ENCODE results near the gene CAD. TPM values are rescaled to one million over a fixed set of nuclear protein-coding genes. Genes with fewer than 3 reads are reported as not detected.
"Not testable (repeated sequence)": the region's sequence is repeated elsewhere in the genome, so short reads cannot be mapped to it uniquely, and the experiment has no call there.

The CAD gene
- 29.7 and 38.0 TPM in 2 replicates for total RNA-seq (2012; rRNA removed)

DNA sequence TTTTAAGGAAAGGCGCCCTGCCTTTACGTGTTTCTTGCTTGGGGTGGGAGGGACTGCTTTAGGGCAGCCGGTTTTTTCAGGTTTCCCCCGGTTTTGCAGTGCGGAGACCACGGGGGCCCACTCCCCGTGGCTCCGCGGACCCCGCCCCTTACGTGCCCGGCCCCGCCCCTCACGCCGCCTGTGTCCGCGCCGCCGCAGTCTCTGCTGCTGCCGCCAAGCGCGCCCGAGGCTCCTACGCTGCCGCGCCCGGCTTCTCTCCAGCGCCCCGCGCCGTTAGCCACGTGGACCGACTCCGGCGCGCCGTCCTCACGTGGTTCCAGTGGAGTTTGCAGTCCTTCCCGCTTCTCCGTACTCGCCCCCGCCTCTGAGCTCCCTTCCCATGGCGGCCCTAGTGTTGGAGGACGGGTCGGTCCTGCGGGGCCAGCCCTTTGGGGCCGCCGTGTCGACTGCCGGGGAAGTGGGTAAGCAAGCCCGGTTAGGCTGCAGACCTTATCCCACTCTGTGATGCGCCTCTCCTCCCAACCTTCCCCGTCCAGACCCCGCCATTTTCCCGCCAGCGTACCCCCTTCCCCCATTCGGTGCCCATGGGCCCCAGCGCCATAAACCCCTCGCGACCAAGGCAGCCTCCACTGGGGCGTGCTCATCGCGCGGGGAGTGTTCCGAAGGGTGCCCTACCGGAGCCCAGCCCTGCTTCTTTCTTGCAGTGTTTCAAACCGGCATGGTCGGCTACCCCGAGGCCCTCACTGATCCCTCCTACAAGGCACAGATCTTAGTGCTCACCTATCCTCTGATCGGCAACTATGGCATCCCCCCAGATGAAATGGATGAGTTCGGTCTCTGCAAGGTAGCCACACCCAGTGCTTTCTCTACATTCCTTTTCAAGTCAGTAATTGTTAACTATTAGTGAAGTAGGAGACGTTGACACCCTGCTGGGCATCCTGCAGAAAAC is at the start of gene CAD:
Gene CAD (plus strand): TSS at position 197 of the 949 bp plus-strand sequence. CDS start 183 bp downstream, at position 380.
- peaks cover 37% of the 10 kb centered on the region for H3K36me3 ChIP-seq (ENCODE audit: insufficient read depth, low read length)
- H3K9me3 ChIP-seq (replicated peaks; ENCODE audit: low read length): no peaks in the 10 kb centered on the region
- H3K4me3 ChIP-seq (ENCODE audit: low read length): peak within 1 kb of the TSS; percentile 99
- H3K4me1 ChIP-seq (ENCODE audit: control insufficient read depth, insufficient read depth, low read length): peaks cover 20% of the 10 kb centered on the region
- peak within 1 kb of the TSS; percentile 94 for H3K9ac ChIP-seq (ENCODE audit: low read depth, low read length)
- H3K4me2 ChIP-seq (ENCODE audit: low read length): peak within 1 kb of the TSS; percentile 99
- H3K27me3 ChIP-seq (ENCODE audit: control insufficient read depth, insufficient read depth, low read length): no peaks in the 10 kb centered on the region

DNA sequence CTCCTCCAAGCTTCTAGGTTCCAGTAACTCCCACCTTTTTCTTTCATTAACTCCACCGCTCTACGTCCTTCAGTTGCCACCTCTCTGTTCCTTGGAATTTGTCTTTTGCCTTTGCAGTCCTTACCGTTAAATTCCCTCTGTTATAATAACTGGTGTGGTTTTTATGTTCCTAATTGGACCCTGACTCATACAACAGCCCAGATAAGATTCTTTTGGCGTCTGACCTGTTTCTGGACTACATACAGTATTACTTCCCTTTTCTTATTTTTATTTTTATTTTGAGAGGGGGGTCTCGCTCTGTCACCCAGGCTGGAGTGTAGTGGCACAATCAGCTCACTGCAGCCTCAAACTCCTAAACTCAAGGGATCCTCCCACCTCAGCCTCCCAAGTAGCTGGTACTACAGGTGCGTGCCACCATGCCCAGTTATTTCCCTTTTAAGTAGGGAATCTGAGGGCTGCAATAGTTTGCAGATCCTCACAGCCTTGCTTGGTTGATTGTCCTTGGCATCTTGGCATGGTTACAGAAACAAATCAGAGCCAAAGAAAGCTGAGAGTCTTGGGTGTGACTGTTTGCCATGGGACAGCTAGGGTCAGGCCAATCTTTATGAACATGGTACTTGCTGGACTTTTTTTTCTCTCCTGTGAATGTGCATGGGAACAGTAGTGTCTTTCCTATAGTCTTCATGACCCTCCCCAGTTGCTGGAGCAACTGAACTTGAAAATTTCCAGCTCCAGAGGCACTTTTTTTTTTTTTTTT is 46.4 kb upstream of the CAD start:
- H3K27me3 ChIP-seq (ENCODE audit: control insufficient read depth, insufficient read depth, low read length): peaks cover 61% of the 10 kb centered on the region
- H3K4me1 ChIP-seq (ENCODE audit: control insufficient read depth, insufficient read depth, low read length): no peaks in the 10 kb centered on the region
- no peaks in the 10 kb centered on the region for H3K9me3 ChIP-seq (replicated peaks; ENCODE audit: low read length)
- H3K9ac ChIP-seq (ENCODE audit: low read depth, low read length): no peak overlapping the region
- no peak overlapping the region for H3K4me3 ChIP-seq (ENCODE audit: low read length)
- H3K4me2 ChIP-seq (ENCODE audit: low read length): no peak overlapping the region
- no peaks in the 10 kb centered on the region for H3K36me3 ChIP-seq (ENCODE audit: insufficient read depth, low read length)

DNA sequence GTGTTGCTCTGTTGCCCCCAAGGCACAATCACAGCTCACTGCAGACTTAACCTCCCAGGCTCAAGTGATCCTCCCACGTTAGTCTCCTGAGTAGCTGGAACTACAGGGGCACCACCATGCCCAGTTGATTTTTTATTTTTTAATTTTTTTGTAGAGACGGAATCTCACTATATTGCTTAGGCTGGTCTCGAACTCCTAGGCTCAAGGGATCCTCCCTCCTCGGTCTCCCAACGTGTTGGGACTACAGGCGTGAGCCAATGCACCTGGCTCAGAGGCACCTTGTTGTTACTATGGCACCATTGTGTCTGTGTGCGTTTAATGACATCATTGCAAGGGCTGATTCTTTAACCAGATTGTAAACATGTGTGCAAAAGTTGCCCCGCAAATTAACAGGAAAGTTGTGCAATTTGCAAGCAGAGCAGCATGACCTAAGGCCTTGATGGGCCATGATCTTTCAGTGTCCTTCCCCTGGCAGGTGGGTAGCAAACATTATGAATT is 45.8 kb upstream of the CAD start:
- no peaks in the 10 kb centered on the region for H3K4me1 ChIP-seq (ENCODE audit: control insufficient read depth, insufficient read depth, low read length)
- H3K36me3 ChIP-seq (ENCODE audit: insufficient read depth, low read length): no peaks in the 10 kb centered on the region
- no peaks in the 10 kb centered on the region for H3K9me3 ChIP-seq (replicated peaks; ENCODE audit: low read length)
- no peak overlapping the region for H3K9ac ChIP-seq (ENCODE audit: low read depth, low read length)
- H3K27me3 ChIP-seq (ENCODE audit: control insufficient read depth, insufficient read depth, low read length): peaks cover 66% of the 10 kb centered on the region
- no peak overlapping the region for H3K4me2 ChIP-seq (ENCODE audit: low read length)
- H3K4me3 ChIP-seq (ENCODE audit: low read length): no peak overlapping the region

DNA sequence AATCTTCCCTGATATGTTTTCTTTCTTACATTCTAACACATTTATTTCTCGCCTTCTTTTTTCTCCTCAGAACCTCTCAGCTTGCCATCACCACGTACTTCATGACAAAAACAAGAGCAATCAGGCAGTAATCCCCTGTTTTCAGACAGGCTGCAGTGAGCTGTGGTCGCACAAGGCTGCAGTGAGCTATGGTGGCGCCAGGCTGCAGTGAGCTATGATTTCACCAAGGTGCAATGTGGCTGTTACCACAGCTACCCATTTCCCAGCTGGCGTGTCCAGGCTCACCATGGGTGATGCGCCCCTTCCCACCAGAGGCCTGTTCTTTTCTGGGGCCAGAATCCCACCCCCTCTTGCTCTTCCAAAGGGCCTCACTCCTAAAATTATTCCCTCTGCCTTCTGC is 42.5 kb upstream of the CAD start:
- Histone ChIP-seq H3K4me1 (ENCODE audit: control insufficient read depth, insufficient read depth, low read length) (peaks cover under 1% of the 10 kb centered on the region), H3K9ac (ENCODE audit: low read depth, low read length) (no peak overlapping the region), H3K27me3 (ENCODE audit: control insufficient read depth, insufficient read depth, low read length) (peaks cover 65% of the 10 kb centered on the region), H3K4me2 (ENCODE audit: low read length) (no peak overlapping the region), H3K36me3 (ENCODE audit: insufficient read depth, low read length) (no peaks in the 10 kb centered on the region), H3K4me3 (ENCODE audit: low read length) (no peak overlapping the region), H3K9me3 (replicated peaks; ENCODE audit: low read length) (no peaks in the 10 kb centered on the region)

DNA sequence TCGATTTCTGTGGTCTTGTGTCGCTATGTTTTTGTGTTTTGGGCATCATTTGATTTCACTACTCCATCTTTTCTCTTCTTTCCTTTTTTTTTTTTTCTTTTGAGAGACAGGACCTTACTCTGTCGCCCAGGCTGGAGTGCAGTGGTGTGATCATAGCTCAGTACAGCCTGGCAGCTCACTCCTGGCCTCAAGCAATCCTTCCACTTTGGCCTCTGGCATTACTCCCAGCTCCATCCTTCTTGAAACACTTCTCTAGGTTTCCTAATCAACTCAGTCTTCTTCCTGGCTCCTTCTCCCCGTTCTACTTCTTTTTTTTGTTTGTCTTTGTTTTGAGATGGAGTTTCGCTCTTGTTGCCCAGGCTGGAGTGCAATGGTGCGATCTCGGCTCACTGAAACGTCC is 41.8 kb upstream of the CAD start:
- Histone ChIP-seq H3K27me3 (ENCODE audit: control insufficient read depth, insufficient read depth, low read length) (peaks cover 62% of the 10 kb centered on the region), H3K36me3 (ENCODE audit: insufficient read depth, low read length) (no peaks in the 10 kb centered on the region), H3K9ac (ENCODE audit: low read depth, low read length) (no peak overlapping the region), H3K4me1 (ENCODE audit: control insufficient read depth, insufficient read depth, low read length) (peaks cover 7% of the 10 kb centered on the region), H3K4me2 (ENCODE audit: low read length) (no peak overlapping the region), H3K9me3 (replicated peaks; ENCODE audit: low read length) (no peaks in the 10 kb centered on the region), H3K4me3 (ENCODE audit: low read length) (no peak overlapping the region)

DNA sequence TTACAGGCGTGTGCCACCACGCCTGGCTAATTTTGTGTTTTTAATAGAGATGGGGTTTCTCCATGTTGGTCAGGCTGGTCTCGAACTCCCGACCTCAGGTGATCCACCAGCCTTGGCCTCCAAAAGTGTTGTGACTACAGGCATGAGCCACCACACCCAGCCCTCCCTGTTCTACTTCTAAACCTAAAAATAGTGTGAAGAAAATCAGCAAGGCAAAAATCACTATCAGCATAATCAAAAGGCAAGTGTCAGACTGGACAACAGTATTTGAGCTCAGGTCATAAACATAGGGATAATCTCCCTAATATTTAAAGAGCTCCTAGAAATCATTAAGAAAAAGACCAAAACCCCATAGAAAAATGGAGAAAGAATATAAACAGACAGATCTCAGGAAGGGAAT is 41.4 kb upstream of the CAD start:
- not testable (repeated sequence) for H3K9me3 ChIP-seq (replicated peaks; ENCODE audit: low read length); H3K4me3 ChIP-seq (ENCODE audit: low read length); H3K4me2 ChIP-seq (ENCODE audit: low read length); H3K36me3 ChIP-seq (ENCODE audit: insufficient read depth, low read length); H3K9ac ChIP-seq (ENCODE audit: low read depth, low read length)
- Histone ChIP-seq H3K27me3 (ENCODE audit: control insufficient read depth, insufficient read depth, low read length) (peaks cover 57% of the 10 kb centered on the region), H3K4me1 (ENCODE audit: control insufficient read depth, insufficient read depth, low read length) (peaks cover 11% of the 10 kb centered on the region)

DNA sequence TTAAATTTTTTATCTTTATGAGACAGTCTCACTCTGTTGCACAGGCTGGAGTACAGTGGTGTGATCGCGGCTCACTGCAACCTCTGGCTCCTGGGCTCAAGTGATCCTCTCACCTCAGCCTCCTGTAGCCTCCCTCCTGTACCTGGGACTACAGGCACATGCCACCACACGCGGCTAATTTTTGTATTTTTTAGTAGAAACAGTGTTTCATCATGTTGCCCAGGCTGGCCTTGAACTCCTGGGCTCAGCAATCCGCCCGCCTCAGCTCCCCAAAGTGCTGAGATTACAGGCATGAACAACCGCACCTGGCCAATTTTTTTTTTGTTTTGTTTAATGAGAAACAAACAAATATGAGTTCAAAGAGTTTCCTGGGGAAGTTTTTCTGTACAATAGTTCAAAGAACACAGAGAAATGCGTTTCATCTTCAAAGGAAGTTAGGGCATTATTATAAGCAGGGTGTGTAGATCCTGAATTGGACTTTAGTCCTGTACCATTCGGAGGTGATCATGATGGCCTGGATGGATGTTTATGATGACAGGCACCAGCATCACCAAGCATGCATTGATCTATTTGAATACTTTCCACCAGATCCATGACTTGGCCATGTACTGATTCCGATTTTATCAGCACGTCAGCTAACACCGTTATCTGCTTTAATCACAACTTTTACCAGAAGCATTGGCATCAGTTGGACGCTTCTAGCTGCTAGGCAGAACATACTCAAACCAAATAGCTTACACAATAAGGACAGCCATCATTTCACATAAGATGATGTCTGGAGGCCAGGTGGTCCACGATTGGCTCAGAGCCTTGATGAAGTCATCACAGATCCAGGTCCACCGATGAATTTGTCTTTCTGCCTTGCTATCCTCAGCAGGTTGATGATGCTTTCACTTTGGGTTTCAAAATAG is 39.5 kb upstream of the CAD start:
- H3K36me3 ChIP-seq (ENCODE audit: insufficient read depth, low read length): no peaks in the 10 kb centered on the region
- H3K9ac ChIP-seq (ENCODE audit: low read depth, low read length): no peak overlapping the region
- peaks cover 44% of the 10 kb centered on the region for H3K27me3 ChIP-seq (ENCODE audit: control insufficient read depth, insufficient read depth, low read length)
- peaks cover 25% of the 10 kb centered on the region for H3K4me1 ChIP-seq (ENCODE audit: control insufficient read depth, insufficient read depth, low read length)
- no peak overlapping the region for H3K4me3 ChIP-seq (ENCODE audit: low read length)
- no peaks in the 10 kb centered on the region for H3K9me3 ChIP-seq (replicated peaks; ENCODE audit: low read length)
- no peak overlapping the region for H3K4me2 ChIP-seq (ENCODE audit: low read length)

DNA sequence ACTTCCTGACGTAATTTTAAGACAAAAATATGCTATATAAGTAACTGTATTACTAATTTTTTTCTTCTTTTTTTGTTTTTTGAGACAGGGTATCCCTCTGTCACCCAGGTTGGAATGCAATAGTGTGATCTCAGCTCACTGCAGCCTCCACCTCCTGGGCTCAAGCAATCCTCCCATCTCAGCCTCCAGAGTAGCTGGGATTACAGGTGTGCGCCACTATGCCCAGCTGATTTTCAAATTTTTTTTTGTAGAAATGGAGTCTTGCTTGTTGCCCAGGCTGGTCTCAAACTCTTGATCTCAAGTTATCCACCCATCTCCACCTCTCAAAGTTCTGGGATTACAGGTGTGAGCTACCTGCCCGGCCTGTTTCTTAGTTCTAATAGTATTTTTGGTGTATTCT is 38.7 kb upstream of the CAD start:
- Histone ChIP-seq H3K4me1 (ENCODE audit: control insufficient read depth, insufficient read depth, low read length) (peaks cover 25% of the 10 kb centered on the region), H3K27me3 (ENCODE audit: control insufficient read depth, insufficient read depth, low read length) (peaks cover 36% of the 10 kb centered on the region), H3K9me3 (replicated peaks; ENCODE audit: low read length) (no peaks in the 10 kb centered on the region), H3K36me3 (ENCODE audit: insufficient read depth, low read length) (no peaks in the 10 kb centered on the region), H3K4me3 (ENCODE audit: low read length) (no peak overlapping the region), H3K9ac (ENCODE audit: low read depth, low read length) (no peak overlapping the region), H3K4me2 (ENCODE audit: low read length) (no peak overlapping the region)

DNA sequence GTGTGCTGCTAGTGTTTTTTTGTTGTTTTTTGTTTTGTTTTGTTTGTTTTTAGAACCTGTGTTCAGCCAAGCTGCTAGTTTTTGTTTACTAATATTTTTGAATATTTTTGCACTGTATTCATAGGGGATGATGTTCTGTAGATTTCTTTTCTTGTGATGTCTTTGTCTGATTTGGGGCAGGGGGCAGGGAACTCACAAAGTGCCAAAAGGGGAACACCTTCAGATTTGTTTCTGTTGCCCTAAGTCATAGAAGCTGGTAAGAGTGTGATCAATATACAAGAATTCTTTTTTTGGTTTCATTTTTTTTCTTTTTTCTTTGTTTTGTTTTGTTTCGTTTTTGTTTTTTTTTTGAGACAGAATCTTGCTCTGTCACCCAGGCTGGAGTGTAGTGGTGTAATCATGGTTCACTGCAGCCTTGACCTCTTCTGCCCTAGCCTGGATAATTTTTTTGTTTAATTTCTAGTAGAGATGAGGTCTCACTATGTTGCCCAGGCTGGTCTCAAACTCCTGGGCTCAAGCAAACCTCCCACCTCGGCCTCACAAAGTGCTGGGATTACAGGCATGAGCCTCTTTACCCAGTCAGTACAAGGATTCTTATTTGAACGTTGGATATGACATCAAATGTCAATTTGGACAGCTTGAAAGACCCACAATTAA is 37.7 kb upstream of the CAD start:
- no peaks in the 10 kb centered on the region for H3K9me3 ChIP-seq (replicated peaks; ENCODE audit: low read length)
- no peaks in the 10 kb centered on the region for H3K36me3 ChIP-seq (ENCODE audit: insufficient read depth, low read length)
- peaks cover 25% of the 10 kb centered on the region for H3K4me1 ChIP-seq (ENCODE audit: control insufficient read depth, insufficient read depth, low read length)
- H3K4me2 ChIP-seq (ENCODE audit: low read length): no peak overlapping the region
- H3K4me3 ChIP-seq (ENCODE audit: low read length): no peak overlapping the region
- H3K27me3 ChIP-seq (ENCODE audit: control insufficient read depth, insufficient read depth, low read length): peaks cover 26% of the 10 kb centered on the region
- H3K9ac ChIP-seq (ENCODE audit: low read depth, low read length): no peak overlapping the region

DNA sequence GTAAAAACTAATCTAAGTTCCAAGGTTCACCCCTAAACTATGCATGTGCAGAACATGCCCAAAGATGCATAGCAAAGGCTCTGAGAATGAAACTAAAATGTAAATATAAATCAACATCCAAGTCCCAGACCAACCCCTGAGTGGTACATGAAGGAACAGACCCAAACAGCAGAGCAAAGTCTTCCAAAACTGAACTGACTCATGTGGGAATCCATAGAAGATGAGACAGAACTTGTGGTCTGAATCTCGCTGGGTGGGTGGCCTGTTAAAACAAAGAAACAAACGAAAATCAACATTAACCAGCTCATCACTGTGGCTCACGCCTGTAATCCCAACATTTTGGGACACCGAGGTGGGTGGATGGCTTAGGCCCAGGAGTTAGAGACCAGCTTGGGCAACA is 34.8 kb upstream of the CAD start:
- H3K27me3 ChIP-seq (ENCODE audit: control insufficient read depth, insufficient read depth, low read length): peaks cover 6% of the 10 kb centered on the region
- no peak overlapping the region for H3K4me2 ChIP-seq (ENCODE audit: low read length)
- peaks cover 39% of the 10 kb centered on the region for H3K4me1 ChIP-seq (ENCODE audit: control insufficient read depth, insufficient read depth, low read length)
- H3K4me3 ChIP-seq (ENCODE audit: low read length): no peak overlapping the region
- H3K9me3 ChIP-seq (replicated peaks; ENCODE audit: low read length): no peaks in the 10 kb centered on the region
- H3K9ac ChIP-seq (ENCODE audit: low read depth, low read length): no peak overlapping the region
- no peaks in the 10 kb centered on the region for H3K36me3 ChIP-seq (ENCODE audit: insufficient read depth, low read length)
